GM18520 (cell line): ENCODE results near the gene MPO.

Experiments used
- ATAC-seq: cut with Tn5 transposase; IDR thresholded peaks from one replicate; pipeline ENCODE4 v1.9.1; 2021; ENCODE audit not compliant: unreplicated experiment

Gene MPO

DNA sequence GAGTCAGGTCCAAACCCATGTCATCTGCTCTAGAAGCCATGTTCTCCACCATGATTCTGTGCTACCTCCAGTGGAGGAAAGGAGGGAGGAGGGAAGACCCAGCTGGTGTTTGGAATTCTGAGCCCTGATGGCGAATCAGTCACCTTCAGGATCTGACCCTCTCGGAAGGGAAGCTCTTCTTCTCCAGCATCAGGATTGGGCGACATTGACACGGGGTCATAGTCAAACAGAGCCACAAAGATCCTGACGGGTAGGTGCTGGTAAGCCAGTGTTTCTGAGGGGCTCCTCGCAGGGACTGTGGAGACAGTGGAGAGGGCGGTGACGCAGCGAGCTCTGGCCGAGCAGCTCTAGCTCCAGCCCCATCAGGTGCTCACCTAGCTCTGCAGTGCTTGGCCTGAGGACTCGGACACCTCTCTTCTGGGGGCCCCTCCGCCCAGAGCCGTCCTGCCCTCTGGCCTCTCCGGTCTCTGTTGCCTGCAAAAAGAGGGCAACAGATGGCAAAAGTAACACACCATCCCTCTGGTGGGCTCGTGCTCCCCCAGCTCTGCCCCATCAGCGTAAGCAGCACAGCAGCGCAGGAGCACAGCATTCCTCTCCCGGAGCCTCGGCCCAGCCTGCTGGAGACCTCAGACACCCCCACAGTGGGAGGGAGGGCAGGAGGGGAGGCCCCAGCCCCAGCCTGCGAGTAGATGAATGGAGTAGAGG is 26.9 kb upstream of the MPO start:
- no peak for ATAC-seq

DNA sequence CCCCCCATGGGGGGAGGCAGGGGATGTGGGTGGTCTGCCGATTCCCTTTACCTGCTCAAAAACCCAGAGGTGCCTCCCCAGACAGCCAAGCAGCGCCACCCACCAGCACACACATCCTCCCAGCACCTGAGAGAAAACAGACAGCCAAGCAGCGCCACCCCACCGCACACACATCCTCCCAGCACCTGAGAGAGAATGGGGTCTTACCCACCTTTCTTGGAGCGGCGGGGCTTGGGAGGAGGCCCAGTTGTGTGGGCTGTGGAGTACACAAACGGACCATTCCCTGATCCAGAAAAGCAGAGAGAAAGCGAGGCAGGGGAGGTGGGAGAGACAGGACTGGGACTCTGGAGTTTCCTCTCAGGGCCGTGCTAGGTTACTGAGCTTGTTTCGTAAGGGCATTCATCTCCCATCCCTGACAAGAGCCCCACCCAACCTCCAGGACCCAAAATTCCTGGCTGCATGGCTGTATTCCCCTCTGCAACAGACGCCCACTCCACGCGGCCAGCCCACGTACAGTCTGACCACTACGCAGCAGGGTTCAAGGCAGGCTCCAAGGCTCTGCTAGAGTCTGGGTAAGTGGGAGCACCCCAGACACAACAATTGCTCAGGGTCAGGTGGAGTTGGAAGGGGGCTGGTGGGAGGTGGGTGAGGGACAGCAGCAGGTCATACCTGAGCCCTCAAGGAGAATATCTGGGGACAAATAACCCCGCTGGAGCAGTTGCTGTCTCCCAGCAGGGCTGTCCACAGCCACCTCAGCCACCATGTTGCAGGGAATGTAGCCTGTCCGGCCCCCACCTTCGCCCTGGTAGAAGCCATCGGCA is 25.6 kb upstream of the MPO start:
- no peak for ATAC-seq

DNA sequence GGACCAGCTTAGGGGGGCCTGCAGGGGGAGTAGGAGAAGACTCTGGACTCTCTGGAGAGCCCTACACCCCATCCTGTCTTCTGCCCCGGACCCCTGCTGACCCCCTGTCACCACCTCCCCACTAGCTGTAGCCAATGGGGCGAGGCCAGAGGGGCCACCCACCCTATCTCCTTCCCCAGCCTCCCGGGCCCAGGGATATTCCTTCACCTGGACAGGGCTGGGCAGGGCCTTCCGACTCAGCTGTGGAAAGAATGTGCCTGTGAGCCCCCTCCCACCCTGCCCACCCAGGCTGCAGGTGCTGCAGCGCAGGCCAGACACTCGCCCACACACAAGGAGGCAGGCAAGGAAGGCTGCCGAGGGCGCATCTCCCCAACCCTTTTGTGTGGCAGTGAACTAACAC is 24.9 kb upstream of the MPO start:
- ATAC-seq = no peak

DNA sequence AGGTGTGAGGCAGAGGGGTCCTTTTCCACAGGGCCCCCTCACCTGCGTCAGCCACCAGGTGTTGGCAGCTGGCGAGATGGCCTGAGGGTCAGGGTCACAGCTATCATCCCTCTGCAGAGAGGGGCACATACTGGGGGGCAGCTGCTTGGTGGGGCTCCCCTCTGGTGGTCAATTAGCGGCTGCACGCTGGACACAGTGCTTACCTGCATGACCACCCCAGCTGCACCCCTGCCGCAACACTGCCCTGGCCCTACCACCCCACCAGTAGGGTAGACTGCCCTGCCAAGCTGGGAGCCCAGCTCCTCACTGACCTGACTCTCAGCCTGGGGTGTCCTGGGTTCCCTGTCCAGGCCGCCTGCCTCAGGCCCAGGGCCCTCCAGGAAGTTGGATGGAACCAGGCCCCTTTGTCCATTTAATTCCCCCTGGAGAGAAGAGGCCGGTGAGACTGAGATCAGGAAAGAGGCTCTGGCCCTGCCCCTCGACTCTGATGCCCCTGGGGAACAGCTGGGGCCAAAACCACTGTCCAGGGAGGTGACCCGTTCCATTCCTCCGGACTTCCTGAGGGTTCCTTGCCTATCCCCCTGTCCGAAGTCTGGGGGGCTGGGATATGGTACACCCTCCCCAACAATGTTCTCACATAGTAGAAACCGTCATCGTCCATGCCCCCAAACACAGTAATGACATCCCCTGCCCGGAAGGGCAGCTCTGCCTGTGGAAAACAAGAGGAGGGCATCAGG is 24.2 kb upstream of the MPO start:
- no peak for ATAC-seq

DNA sequence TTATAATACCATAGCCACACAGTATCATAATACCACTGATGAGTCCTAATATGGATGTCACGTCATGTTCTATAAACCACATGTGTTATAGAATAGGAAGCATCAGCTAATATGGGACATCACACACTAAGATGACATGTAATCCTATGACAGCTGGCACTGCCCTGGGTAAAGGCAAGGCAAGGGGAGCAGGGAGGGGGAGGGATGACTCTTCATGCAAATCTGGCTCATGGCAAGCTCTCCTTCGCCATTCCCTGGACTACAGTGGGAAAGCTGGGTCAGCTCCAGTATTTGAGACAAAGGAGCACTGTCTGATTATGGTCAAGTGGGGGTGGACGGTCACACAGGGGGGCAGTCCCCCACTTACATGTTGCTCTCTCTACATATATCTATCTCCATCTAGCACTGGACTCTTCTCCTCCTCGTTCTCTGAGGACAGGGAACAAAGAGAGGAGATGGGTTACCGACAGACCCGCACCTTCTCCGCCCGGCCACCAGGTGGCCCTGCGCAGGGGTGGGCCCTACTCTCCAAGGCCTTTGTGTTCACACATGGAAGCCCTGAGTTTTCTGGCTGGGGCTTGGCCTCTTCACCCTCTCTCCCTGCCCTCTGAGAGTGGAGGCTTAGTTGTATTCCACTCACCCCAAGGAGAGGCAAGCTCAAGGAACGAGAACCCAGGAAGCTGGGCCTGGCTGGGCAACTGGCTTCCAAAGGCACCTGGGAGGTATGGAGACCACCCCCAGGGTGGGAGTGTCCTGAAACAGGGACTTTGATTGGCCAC is 23.4 kb upstream of the MPO start:
- no peak for ATAC-seq

DNA sequence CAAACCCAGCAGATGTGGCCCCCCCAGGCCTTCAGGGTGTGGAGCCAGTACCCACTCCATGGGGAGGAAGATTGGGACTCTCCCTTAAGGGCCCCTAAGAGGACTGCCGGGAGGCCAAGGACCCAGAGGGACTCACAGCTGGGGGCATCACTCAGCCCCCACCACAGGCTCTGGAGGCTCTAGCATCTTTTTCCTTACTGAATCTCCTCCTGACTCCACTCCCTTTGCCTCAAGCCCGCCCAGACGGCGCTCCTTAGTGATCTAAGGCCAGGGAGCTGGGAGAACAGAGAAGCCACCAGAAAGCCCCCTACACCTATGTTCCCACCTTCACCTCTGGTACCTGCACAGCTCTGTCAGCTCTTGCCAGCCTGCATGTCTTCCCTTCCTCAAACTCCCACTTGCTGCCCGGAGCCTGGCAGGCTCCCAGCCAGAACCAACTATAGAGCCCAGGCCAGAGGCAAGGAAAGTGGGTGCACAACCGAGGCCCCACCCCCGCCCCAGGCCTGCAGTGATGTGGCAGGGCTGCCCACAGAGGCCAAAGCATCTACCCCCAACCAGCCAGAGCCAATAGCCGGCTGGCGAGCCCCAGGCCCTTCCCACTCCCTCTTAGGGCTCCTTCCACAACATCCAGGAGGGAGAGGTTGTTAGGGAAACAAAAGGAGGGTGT is 22.3 kb upstream of the MPO start:
- no peak for ATAC-seq

DNA sequence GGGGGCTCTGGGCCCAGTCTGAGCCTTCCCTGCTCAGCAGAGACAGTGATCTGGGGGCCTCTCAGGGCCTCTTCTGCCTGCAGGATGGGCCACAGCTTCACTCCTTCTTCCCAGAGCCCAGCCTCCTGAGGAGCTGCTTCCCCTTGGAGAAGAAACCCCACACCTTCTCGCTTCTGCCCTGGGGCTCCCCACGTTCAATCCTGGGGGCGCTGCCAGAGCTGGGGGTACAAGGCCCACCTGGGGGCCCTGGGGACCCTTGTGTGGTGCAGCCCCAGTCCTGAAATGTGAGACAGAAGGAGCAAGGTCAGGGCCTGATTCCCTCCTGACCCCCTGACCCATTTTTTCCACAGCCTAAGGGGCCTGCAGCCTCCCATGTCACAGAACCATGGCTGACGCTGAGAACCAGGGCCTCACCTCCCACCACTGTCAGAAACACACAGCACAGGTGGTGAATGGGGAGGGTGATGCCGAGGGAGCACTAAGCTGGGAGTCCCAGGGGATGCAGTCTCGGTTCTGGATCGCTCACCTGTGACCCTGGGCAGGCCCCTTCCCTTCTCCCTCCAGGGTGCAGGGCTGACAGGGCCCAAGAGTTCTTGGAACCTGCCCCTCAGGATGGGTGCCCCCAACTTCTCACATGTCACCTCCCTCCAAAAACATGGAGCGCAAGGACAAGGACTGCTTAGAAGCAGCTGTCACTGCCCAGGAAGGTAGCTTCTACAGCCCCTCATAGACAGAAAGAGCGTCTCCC is 21.6 kb upstream of the MPO start:
- ATAC-seq = no peak

DNA sequence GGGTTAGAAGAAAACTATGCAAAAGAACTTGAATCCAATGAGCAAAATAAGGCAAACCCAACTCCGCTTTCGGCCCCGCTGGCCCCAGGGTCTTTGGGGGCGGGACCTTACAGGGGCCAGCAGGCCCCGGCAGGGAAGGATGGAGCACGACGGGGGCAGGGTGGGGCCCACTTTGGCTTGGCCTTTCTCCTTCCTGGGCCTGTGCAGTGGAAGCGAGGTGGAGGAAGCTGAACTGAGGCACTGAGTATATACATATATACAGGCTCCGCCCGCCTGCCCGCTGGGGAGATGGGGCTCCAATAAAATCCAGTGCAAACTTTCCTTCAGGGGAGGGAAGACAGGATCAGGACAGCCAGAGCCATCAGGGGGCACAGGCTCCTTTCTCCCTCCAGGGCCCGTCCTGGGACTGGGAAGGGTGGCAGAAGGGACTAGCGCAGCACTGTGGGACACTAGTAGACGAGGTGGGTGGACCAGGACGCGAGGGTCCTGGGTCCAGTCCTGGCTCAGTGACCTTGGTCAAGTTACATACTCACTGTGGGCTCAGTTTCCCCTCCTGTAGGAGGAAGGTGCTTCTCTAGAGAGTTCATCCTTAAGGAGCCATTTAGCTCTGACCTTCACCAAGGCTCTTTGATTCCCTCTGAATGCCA is 20.9 kb upstream of the MPO start:
- ATAC-seq = no peak

DNA sequence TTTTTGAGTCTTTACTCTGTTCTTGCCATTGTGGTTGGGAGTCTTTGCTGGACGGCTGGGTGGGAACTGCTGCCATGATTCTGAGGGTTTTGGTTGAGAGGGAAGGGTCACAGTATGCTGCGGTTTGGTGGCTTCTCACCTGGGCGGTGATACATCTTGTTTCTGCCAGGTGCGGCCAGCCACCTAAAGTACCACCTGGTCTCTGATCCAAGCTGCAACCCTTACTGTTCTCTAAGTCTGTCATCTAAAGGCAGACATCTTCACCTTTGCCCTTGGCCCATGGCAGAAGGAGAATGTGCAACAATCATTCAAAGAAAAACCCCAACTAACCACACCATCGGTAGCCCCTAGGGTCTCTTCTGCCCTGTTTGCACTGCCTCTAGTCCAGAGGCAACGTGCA is 19.6 kb upstream of the MPO start:
- no peak for ATAC-seq

DNA sequence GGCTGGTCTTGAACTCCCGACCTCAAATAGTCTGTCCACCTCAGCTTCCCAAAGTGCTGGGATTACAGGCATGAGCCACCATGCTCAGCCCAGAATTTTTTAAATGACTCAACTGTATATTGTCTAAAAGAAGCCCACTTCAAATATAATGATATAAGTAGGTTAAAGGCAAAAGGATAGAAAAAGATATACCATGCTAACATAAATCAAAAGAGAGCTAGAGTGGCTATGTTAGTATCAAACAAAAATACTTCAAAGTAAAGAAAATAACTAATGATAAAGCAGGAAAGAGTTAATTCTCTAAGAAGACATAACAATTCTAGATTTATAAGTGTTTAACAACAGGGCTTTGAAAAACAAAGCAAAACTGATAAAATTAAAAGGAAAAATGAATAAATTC is 13.3 kb upstream of the MPO start:
- no peak for ATAC-seq

DNA sequence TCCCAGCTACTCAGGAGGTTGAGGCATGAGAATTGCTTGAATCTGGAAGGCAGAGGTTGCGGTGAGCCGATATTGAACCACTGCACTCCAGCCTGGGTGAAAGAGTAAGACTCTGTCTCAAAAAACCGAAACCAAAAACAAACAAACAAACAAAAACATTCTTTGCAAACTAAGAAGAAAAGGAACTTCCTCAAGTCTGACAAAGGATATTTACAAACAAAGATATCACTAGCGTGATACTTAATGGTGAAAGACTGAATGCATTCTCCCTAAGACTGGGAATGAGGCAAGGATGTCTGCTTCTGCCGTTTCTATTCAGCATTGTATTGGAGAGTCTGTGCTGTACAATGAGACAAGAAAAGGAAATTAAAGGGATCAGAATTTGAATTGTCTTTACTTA is 10.5 kb upstream of the MPO start:
- no peak for ATAC-seq

DNA sequence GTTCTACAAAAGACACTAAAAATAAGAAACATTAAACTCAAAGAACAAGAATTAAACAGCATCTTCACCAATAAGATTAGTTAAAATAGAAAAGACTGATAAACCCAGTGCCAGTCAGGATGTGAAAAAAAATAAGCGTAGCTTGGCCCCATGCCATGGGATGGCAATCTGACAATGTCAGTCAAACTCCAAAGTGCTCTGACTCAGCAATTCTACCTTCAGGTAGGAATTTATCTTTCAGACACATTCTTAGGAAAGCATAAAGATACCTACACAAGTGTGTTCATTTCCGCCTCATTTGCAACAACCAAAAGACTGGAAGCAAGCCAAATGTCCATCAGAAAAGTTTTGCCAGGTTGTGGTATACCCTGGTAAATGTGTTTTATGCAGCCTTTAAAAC is 9.1 kb upstream of the MPO start:
- ATAC-seq = no peak

DNA sequence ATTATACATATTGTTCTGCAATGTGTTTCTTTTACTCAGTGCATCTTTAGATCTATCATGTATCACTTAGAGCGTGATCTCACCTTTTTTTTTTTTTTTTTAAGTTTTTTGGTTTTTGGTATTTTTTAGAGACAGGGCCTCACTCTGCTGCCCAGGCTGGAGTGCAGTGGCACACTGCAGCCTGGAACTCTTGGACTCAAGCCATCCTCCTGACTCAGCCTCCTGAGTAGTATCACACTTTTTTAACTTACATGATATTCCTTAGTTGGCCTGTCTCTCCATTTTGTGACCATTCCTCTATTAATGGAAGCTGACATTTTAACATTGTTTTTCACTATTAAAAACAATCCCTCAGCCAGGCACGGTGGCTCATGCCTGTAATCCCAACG is 4.7 kb upstream of the MPO start:
- no peak for ATAC-seq

DNA sequence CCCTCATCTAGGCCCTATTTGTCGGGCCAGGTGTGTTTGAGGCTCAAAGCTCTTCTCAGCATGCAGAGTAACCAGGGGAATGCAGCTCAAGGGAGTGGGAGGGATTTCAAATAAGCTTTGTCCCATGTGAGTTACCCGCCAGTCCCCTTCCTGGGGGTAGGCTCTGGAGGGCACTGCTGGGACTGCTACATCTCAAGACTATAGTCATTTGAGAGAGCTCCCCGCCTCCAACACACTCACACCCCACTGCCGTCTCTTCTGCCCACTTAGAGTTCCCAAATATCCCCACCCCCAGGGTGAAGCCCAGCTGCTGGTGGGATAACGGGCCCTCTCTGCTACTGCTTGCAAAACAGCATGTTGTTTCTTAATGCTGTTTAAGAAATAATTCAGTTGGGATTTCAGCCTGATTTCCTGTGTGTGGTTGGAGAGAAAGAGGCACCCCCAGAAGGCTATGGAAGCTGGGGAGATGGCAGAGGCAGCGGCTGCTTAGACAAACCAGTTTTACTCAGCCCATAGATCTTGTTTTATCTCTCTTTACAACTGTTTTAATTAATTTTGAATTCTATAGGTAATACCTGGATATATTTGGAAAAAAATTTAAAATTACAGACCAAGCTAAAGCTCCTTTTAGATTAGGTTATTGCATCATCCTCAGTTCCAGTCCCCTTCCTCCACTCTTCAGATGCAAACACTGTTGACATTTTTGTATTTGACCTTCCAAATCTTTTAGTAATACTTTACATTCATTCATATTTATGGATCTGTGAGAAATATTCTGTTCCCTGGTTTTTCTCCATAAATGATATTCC is 4.1 kb upstream of the MPO start:
- no peak for ATAC-seq

DNA sequence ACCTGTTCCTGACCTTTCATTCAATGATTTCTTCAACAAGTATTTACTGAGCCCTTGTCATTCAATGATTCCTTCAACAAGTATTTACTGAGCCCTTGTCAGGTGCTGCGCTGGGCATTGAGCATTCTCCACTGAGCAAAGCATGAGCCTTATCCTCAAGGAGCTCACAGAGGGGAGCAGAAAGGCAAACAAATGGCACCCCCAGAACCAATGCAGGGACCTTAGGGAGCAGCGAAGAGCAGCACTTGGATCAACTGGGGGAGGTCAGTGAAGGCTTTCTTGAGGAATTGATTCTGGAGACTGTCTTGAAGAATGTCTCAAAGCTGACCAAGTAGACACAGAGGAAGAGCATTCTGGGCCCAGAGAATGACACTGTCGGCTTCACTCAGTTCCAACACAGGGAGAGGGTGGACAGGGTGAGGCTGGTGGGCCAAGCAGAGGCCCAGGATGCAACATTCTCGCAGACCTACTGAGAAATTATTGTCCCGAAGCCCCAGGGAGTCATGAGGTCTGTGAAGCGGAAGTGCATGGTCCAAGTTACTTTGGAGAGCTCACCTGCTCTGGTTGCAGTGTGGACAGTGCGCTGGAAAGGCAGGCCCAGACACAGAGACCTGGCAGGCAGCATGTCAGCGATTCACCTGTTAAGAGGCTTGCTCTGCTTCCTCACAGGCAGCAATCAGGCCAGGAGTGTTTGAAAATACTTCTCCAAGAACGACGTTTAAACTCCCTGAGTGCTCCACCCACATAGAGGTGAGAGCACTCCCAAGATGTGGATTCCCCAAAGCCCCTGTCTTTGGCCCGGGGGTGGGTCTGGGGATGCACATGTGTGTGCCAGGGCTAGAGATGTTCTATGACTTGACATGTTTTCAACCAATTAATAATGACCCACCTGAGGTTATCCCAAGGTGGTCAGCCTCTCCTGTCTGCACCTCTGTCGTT is 3.2 kb upstream of the MPO start:
- no peak for ATAC-seq

DNA sequence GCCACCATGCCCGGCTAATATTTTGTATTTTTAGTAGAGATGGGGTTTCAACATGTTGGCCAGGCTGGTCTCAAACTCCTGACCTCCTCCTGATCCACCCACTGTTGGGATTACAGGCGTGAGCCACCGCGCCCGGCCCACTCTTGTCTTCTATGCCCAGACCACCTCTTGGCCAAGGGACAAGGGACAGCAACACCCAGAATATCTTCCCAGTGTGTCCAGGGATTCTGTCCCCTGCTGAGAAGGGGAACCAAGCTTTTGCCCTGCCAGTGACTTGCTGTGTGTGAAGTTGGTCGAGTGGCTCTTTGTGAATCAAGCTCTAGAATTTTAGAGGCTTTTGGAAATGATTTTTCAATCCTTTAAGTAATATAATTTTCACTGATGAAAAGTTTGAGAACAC is 1.7 kb upstream of the MPO start:
- no peak for ATAC-seq

DNA sequence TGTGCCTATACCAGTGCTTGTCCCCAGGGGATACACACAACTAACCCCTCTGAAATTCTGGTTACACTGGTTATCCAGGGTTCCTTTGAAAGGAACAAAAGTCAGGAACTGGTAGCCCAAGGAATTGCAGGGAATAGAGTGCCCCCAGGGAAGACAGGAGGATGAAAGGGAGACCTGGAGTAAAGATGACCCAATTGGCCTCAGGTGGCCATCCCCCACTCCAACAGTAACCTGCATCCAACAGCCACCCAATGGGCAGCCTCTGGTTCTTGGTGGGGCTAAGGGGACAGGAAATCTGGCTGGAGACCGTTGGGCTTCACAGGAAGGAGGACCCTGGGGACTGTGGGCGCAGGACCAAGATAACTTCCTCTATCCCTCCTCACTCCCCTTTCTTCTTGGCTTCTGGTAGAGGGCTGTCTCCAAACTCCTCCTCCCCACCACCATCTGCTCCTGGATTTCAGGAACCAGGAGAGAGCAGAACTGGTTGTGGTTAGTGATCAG is 826 bp upstream of the MPO start:
- no peak for ATAC-seq
